GM12874 (cell line): ENCODE data around the gene ITGB7.

ENCODE experiments used
- TF ChIP-seq, protein P1 (sequence below): IDR thresholded peaks from 2 replicates; pipeline ENCODE4 v1.5.1; 2011; ENCODE audit warnings: low read depth, mild to moderate bottlenecking, control low read depth, low read length, moderate library complexity; ENCODE audit not compliant: insufficient read depth

ITGB7 gene

DNA sequence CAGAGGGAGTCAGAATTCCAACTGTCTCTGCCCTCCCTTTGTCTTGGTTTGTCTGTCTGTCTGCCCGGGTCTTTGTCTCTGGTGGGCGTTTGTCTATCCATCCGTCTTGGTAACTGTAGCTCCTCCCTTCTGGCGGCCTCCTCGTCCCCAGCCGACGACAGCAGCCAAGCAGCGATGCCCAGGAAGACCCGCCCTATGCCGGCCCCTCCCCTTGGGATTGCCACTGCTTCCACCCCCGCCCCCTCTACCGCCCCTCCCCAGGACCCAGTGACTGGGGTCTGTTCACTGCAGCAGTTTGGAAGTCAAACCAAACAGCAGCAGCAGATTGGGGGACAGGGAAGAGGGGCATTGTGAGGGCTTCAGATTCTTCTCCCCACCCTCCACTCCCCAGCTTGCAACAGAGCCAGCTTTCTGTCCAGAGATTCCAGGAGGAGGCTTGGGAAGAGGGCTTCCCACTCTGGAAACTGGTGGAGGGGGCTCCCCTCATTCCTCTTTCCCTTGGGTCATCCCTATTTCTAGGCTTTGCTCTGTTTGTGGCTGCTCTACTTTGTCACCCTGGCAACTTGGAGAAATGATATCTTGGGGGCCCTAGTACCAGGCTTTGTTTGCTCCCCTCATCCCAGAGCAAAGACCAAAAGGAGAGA, 27.3 kb upstream of the ITGB7 start:
- TF ChIP-seq, protein P1, sequence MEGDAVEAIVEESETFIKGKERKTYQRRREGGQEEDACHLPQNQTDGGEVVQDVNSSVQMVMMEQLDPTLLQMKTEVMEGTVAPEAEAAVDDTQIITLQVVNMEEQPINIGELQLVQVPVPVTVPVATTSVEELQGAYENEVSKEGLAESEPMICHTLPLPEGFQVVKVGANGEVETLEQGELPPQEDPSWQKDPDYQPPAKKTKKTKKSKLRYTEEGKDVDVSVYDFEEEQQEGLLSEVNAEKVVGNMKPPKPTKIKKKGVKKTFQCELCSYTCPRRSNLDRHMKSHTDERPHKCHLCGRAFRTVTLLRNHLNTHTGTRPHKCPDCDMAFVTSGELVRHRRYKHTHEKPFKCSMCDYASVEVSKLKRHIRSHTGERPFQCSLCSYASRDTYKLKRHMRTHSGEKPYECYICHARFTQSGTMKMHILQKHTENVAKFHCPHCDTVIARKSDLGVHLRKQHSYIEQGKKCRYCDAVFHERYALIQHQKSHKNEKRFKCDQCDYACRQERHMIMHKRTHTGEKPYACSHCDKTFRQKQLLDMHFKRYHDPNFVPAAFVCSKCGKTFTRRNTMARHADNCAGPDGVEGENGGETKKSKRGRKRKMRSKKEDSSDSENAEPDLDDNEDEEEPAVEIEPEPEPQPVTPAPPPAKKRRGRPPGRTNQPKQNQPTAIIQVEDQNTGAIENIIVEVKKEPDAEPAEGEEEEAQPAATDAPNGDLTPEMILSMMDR: no peak

DNA sequence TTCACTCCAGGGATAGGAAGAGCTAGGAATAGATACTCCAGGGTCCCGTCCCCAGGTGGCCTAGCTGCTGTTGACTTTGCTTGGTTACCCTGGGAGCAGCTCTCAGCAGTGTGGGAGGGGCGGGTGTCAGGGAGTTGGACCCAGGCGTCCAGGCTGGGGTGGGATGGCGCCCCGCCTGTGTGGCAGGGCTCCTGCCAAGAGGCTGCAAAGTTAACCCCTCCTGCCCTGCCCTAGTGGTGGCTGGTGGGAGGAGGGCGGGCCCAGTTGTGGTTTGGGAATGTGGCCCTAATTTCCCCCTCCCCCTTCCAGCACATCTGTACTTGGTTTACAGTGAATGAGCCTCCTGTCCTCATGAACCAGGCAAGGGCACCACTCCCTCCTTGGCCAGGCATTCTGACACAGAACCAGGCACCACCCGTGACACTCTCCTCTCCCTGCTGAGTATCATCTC, 26.6 kb upstream of the ITGB7 start:
- TF ChIP-seq, protein P1: no peak

DNA sequence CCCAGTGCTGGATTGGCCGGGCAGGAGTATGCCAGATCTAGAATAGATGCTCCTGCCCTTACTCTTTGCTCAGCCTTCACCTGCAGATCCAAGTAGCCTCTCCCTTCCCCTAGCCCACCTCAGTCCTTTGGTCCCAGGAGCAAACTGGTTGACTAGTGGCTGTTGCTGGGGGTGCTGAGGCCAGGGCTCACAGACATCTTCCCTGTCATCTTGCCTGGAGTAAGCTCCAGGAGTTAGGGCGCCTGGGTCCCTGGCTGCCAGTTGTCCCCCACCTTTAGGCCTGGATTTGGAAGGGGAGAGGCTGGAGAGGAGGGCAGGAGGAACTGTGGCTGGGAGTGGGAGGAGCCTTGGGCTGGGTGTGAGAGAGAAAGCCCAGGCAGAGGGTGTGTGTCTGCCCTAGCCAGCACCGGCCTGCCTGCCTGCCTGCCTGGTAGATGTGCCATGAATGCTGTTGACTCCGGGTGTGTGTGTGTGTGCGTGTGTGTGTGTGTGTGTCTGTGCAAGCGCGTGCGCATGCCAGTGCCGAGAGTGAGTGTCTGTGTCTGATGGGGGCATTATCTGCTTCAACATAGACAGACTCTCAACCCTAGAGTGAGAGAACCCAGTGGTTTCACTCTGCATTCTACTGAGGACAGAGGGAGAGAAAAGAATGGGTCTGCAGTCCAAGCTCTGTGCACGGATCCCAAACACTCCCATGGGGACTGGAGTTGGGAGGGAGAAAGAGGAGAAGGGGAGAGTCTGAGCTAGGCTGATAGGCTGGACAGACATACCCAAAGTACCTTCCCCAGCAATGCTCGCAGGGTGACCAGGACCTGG, 25.8 kb upstream of the ITGB7 start:
- TF ChIP-seq, protein P1: no peak

DNA sequence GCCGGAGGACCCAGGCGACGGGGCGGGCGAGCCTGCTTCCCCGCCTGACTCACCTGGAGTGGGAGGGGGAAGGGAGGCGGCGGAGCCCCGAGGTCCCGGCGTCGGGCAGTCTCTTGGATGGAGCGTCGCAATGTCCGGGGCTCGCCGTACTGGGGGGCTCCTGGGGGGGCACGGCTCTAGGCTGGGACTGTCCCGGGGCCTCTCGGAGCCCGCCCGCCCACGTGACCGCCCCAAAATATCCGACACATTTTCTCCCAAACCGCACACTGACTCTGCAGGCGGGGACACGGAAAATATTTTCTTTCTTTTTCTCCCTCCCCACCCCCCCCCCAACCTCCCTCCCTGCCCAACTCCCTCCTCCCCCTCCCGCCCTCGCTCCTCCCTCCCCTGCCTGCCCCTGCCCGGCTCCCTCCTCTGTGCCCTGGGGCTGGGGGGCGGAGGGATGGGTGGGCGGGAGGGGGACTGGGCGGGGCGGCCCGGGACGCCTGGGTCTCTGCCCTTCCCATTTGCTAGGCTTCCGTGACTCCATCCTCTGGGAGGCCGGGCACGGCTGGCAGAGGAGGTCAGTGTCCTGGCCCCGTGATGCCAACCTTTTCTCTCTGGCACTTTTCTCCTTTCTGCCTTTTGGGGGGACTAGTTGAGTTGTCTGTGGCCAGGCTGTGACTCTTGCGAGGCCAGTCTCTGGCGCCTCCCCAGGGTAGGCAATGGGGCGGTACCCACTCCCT, 25.0 kb upstream of the ITGB7 start, which contains the start of gene RARG:
Gene RARG, minus strand, starts transcription at position 289 of the 725 bp plus-strand sequence. CDS start 4,664 bp downstream, outside the sequence.
- TF ChIP-seq, protein P1: no peak

DNA sequence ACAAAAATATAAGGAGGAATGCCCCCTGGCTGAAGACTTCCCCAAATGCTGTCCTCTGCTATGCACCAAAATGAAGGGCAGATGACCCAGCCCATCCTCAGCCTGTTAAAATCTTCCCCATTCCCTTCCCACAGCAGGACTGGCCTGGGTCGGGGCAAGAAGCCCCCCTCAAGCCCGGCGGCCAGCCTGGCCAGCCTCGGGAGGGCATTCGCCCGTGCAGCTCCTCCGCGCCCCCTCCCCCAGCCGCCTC, 24.5 kb upstream of the ITGB7 start:
- TF ChIP-seq, protein P1: no peak

DNA sequence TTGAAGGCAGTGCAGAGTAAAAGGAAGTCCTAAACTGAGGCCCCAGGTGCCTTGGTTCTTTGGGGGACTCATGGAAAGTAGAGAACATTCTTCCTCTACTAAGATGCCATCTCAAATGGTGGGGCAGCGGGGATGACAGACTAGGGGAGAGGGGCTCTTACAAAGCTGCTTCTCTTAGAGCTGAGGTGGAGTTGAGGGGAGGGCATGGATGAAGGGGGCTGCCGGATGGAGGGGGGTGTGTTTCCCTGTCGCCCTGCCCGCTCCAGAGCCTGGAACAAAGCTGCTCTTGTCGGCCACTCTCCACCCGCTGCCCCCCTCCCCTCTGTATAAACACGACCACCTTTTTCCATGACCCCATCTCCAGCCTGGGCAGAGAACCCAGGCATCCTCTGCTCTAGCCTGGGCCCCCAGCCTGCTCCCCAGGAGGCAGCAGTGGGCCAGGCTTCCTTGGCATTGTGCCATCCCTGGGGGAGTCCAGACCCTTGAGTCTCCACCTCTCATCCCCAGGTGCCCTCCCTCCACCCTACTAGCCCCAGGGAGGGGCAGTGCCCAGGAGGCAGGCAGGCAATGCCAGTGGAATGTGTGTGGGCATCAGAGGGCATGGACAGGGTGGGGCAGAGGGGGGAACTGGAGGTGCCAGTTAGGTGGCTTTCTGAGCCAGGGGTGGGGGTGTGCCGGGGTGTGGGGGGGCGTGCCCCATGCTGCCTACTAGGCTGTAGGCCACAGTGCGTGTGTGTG, 23.2 kb upstream of the ITGB7 start:
- TF ChIP-seq, protein P1: no peak

DNA sequence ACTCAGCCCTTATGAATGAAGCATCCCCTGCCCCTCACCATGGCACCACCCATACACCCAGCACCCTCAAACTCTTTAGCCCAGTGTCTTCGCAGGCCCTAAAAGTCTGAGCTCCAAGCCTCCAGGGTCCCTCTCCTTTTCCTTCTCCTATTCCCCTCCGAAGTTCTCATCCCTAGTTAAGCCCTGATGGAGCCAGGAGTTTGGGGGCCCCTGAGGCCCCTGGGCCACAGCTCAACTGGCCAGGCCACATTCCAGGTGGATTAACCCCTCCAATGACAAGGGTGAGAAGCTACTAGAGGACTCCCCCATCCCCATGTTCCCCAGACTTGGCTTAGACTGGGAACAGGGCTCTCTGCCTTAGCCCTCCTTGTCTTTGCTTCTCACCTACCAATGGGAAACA, 22.4 kb upstream of the ITGB7 start:
- TF ChIP-seq, protein P1: no peak
